Measurements from ENCODE around the gene RET. TPM values are rescaled to one million over a fixed set of nuclear protein-coding genes. Genes with fewer than 3 reads are reported as not detected.

Gene RET
- total RNA-seq, 1 experiment from 2014 or later, result 68.0 TPM

DNA sequence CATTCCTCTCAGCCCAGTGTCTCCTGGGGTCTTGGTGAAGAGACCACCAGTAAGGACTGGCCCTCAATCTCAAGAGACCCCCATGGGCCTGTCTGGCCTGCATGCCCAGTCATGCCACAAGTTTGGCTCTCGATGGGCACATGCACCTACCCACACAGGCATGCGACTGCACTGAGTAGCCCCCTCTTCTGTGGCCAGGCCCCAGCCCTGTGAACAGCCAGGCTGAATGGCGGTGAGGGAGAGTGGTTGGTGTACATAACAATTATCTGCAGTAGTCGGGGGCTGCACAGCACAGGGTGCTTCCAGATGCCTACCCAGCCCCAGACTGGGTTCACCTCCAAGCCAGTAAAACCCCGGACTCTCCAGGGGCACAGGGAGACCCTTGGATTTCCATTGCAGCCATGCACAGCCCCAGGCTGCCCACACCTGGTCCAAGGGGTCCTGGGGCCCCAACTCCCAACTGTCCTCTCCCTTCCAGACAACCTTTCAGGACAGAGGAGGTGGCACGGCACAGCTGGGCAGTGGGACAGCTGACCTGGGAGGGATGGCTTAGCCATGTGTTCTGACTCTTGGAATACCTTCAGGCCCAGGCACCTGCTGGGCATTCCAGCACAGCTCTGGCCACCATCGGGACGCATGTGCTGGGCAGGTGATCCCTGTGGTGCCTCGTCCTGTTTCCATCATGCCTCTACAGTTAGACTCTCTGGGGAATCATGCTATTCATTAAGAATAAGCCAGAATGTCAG is 40.3 kb downstream of the RET start:
- intact Hi-C loops (cut with micrococcal nuclease; ENCODE audit: unreplicated experiment), result no loop called here
- no peak for DNase-seq (ENCODE audit: low spot score)
- BruUV-seq (replicated peaks), result no TSS peak
- no peaks in the 10 kb centered on the region for H3K4me1 ChIP-seq (ENCODE audit: insufficient read depth, low read length, poor library complexity, severe bottlenecking)
- H3K27me3 ChIP-seq (replicated peaks; ENCODE audit: insufficient read depth, low read depth, low read length, poor library complexity), result no peaks in the 10 kb centered on the region
- no peak overlapping the region for H3K27ac ChIP-seq (ENCODE audit: low read depth, low read length, poor library complexity, severe bottlenecking)
- no peak overlapping the region for H3K4me3 ChIP-seq (ENCODE audit: low read depth, low read length, poor library complexity, severe bottlenecking)
- H3K36me3 ChIP-seq (ENCODE audit: insufficient read depth, low read length, poor library complexity, severe bottlenecking), result no peaks in the 10 kb centered on the region
- ChIA-PET POLR2A (ENCODE audit: low non-redundant PET) (no interaction called here), CTCF (no interaction called here)
- H3K9me3 ChIP-seq (ENCODE audit: low read depth, low read length, poor library complexity, severe bottlenecking), result no peaks in the 10 kb centered on the region
- no peak for TF ChIP-seq EZH2 (IDR thresholded peaks at IDR 0.05; ENCODE audit: borderline replicate concordance, low read depth, low read length, poor library complexity, severe bottlenecking)

DNA sequence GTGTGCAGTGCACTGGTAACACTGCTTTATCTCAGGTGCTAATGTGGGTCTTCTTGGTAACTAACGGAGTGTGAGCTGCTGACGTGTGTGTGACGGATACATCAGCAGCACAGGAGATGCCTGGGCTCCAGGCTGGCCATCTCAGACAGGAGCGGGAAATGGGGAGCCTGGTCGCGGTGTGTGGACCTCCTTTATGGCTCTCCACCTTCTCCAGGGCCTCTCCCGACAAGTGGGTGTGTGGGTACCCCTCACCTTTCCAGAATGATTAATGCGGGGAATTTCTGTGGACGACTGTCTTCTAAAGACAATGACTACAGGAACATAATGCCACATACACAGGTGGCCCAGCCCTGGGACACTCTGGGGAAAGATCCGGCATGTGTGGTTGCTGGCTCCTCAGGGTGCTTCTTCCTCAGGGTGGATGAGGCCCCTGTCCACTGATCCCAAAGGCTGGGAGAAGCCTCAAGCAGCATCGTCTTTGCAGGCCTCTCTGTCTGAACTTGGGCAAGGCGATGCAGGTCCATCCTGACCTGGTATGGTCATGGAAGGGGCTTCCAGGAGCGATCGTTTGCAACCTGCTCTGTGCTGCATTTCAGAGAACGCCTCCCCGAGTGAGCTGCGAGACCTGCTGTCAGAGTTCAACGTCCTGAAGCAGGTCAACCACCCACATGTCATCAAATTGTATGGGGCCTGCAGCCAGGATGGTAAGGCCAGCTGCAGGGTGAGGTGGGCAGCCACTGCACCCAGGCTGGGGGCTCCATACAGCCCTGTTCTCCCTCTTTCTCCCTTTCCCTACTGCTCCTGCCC is 41.1 kb downstream of the RET start:
- no peak for DNase-seq (ENCODE audit: low spot score)
- no peaks in the 10 kb centered on the region for H3K36me3 ChIP-seq (ENCODE audit: insufficient read depth, low read length, poor library complexity, severe bottlenecking)
- H3K4me3 ChIP-seq (ENCODE audit: low read depth, low read length, poor library complexity, severe bottlenecking), result no peak overlapping the region
- no peaks in the 10 kb centered on the region for H3K27me3 ChIP-seq (replicated peaks; ENCODE audit: insufficient read depth, low read depth, low read length, poor library complexity)
- BruUV-seq (replicated peaks), result no TSS peak
- intact Hi-C loops (cut with micrococcal nuclease; ENCODE audit: unreplicated experiment), result no loop called here
- H3K4me1 ChIP-seq (ENCODE audit: insufficient read depth, low read length, poor library complexity, severe bottlenecking), result no peaks in the 10 kb centered on the region
- POLR2A ChIA-PET (ENCODE audit: low non-redundant PET), result no interaction called here
- no peaks in the 10 kb centered on the region for H3K9me3 ChIP-seq (ENCODE audit: low read depth, low read length, poor library complexity, severe bottlenecking)
- no peak overlapping the region for H3K27ac ChIP-seq (ENCODE audit: low read depth, low read length, poor library complexity, severe bottlenecking)
- CTCF ChIA-PET, result no interaction called here
- TF ChIP-seq, protein P1, sequence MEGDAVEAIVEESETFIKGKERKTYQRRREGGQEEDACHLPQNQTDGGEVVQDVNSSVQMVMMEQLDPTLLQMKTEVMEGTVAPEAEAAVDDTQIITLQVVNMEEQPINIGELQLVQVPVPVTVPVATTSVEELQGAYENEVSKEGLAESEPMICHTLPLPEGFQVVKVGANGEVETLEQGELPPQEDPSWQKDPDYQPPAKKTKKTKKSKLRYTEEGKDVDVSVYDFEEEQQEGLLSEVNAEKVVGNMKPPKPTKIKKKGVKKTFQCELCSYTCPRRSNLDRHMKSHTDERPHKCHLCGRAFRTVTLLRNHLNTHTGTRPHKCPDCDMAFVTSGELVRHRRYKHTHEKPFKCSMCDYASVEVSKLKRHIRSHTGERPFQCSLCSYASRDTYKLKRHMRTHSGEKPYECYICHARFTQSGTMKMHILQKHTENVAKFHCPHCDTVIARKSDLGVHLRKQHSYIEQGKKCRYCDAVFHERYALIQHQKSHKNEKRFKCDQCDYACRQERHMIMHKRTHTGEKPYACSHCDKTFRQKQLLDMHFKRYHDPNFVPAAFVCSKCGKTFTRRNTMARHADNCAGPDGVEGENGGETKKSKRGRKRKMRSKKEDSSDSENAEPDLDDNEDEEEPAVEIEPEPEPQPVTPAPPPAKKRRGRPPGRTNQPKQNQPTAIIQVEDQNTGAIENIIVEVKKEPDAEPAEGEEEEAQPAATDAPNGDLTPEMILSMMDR (conservative IDR thresholded peaks at IDR 0.05; ENCODE audit: low read depth, low read length), result no peak
- no peak for TF ChIP-seq EZH2 (IDR thresholded peaks at IDR 0.05; ENCODE audit: borderline replicate concordance, low read depth, low read length, poor library complexity, severe bottlenecking)

DNA sequence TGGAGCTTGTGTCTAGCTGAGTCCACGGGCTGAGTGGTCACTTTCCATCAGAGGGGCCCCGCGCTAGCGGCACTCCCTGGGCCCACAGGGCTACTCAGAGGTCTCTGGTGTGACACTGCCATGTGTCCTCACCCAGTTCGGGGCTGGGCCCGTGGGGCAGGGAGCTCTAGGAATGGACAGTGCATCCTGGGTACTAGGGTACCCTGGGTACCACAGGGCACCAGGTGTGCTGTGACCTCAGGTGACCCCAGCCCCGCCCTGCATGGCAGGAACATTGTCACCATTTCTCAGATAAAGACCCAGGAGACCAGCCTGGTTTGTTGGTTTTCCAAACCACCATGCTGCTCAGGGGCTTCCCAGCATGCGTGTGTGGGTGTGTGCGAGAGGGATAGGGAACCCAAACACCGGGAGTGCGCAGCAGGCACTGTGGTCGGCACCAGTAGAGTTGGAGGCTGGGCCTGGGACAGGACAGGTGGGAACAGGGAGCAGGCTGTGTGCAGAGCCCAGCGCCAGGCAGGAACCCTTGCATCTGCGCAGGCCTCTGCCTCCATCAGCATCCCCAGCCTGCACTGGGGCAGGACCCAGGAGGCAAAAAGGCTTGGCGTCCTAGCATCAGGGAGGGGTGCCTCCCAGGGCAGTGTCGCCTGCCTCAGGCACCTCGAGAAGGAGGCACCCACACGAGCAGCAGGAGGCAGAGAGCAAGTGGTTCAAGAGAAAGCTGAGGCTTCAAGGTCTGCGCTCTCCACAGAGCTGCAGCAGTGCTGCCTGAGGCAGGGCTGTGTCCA is 42.0 kb downstream of the RET start:
- Histone ChIP-seq H3K4me1 (ENCODE audit: insufficient read depth, low read length, poor library complexity, severe bottlenecking) (no peaks in the 10 kb centered on the region), H3K36me3 (ENCODE audit: insufficient read depth, low read length, poor library complexity, severe bottlenecking) (no peaks in the 10 kb centered on the region), H3K27me3 (replicated peaks; ENCODE audit: insufficient read depth, low read depth, low read length, poor library complexity) (no peaks in the 10 kb centered on the region), H3K9me3 (ENCODE audit: low read depth, low read length, poor library complexity, severe bottlenecking) (no peaks in the 10 kb centered on the region), H3K4me3 (ENCODE audit: low read depth, low read length, poor library complexity, severe bottlenecking) (no peak overlapping the region), H3K27ac (ENCODE audit: low read depth, low read length, poor library complexity, severe bottlenecking) (no peak overlapping the region)
- ChIA-PET CTCF (no interaction called here), POLR2A (ENCODE audit: low non-redundant PET) (no interaction called here)
- TF ChIP-seq, protein P1 (conservative IDR thresholded peaks at IDR 0.05; ENCODE audit: low read depth, low read length), result no peak
- no peak for TF ChIP-seq EZH2 (IDR thresholded peaks at IDR 0.05; ENCODE audit: borderline replicate concordance, low read depth, low read length, poor library complexity, severe bottlenecking)
- no peak for DNase-seq (ENCODE audit: low spot score)
- intact Hi-C loops (cut with micrococcal nuclease; ENCODE audit: unreplicated experiment), result no loop called here
- BruUV-seq (replicated peaks), result no TSS peak
